Activated CD8-positive, alpha-beta T cell treated with anti-CD3 and anti-CD28 coated beads for 36 hours (primary cell): Measurements from ENCODE around the gene MAPK8IP3. TPM values are rescaled to one million over a fixed set of nuclear protein-coding genes. Genes with fewer than 3 reads are reported as not detected.

Experiments
- ATAC-seq: fragments of 200-7000 bp; cut with Tn5 transposase; one replicate; pipeline ENCODE4 v1.10.0; 2021; ENCODE audit warnings: mild to moderate bottlenecking, moderate library complexity
- CTCF ChIA-PET: fragments of 350-600 bp; sonication (Branson Sonifier 250); formaldehyde crosslinking; loops from one replicate; lab custom pipeline; 2021; ENCODE audit warnings: antibody characterized with exemption; lab: Charles Lee
- POLR2A ChIA-PET: fragments of 350-600 bp; sonication (Branson Sonifier 250); formaldehyde crosslinking; loops from one replicate; lab custom pipeline; 2021; ENCODE audit warnings: antibody characterized with exemption; lab: Charles Lee
- DNase-seq: peaks from one replicate; pipeline ENCODE4 v3.0.0-alpha.2; 2020
- H3K27ac Mint-ChIP-seq: one replicate; pipeline ENCODE4 v1.8.0; 2021; ENCODE audit warnings: mild to moderate bottlenecking, mixed read lengths
- H3K27me3 Mint-ChIP-seq: one replicate; pipeline ENCODE4 v1.8.0; 2021; ENCODE audit warnings: mixed read lengths
- H3K36me3 Mint-ChIP-seq: one replicate; pipeline ENCODE4 v1.8.0; 2021; ENCODE audit warnings: low read depth, mixed read lengths
- H3K4me1 Mint-ChIP-seq: one replicate; pipeline ENCODE4 v1.8.0; 2021; ENCODE audit warnings: low read depth, mixed read lengths
- H3K4me3 Mint-ChIP-seq: one replicate; pipeline ENCODE4 v1.8.0; 2021; ENCODE audit warnings: mild to moderate bottlenecking, moderate library complexity, mixed read lengths
- H3K9me3 Mint-ChIP-seq: one replicate; pipeline ENCODE4 v1.8.0; 2021; ENCODE audit warnings: mixed read lengths
- intact Hi-C: fragments of 100-400 bp; cut with micrococcal nuclease; formaldehyde crosslinking; loops from one replicate; pipeline ENCODE4 v1.10.0; 2022
- total RNA-seq, 2 experiments: library from RNA; stranded (reverse); gene quantifications; one replicate each; pipeline ENCODE4 v1.2.3, GENCODE V29; 2021
- TF ChIP-seq, protein P1 (sequence below): fragments of 200-600 bp; IDR thresholded peaks from one replicate; pipeline ENCODE4 v1.8.0; 2022; ENCODE audit warnings: antibody characterized with exemption, mild to moderate bottlenecking

MAPK8IP3 gene
- total RNA-seq, 2 experiments from 2014 or later, result 58.4 to 65.1 TPM

- DNase-seq (no peak), ATAC-seq (no peak)
- no peak overlapping the region for H3K27ac Mint-ChIP-seq
- H3K27me3 Mint-ChIP-seq, result no peaks in the 10 kb centered on the region
- TF ChIP-seq, protein P1, sequence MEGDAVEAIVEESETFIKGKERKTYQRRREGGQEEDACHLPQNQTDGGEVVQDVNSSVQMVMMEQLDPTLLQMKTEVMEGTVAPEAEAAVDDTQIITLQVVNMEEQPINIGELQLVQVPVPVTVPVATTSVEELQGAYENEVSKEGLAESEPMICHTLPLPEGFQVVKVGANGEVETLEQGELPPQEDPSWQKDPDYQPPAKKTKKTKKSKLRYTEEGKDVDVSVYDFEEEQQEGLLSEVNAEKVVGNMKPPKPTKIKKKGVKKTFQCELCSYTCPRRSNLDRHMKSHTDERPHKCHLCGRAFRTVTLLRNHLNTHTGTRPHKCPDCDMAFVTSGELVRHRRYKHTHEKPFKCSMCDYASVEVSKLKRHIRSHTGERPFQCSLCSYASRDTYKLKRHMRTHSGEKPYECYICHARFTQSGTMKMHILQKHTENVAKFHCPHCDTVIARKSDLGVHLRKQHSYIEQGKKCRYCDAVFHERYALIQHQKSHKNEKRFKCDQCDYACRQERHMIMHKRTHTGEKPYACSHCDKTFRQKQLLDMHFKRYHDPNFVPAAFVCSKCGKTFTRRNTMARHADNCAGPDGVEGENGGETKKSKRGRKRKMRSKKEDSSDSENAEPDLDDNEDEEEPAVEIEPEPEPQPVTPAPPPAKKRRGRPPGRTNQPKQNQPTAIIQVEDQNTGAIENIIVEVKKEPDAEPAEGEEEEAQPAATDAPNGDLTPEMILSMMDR, result no peak
- no peaks in the 10 kb centered on the region for H3K9me3 Mint-ChIP-seq
- ChIA-PET POLR2A (no interaction called here), CTCF (no interaction called here)
- H3K4me3 Mint-ChIP-seq, result no peak overlapping the region
- intact Hi-C loops, result no loop called here
- H3K36me3 Mint-ChIP-seq, result peaks cover 9% of the 10 kb centered on the region
- H3K4me1 Mint-ChIP-seq, result no peaks in the 10 kb centered on the region
Measured at GRCh38 chr16:1661826-1662225, 44.2 kb upstream of the MAPK8IP3 start.

DNA sequence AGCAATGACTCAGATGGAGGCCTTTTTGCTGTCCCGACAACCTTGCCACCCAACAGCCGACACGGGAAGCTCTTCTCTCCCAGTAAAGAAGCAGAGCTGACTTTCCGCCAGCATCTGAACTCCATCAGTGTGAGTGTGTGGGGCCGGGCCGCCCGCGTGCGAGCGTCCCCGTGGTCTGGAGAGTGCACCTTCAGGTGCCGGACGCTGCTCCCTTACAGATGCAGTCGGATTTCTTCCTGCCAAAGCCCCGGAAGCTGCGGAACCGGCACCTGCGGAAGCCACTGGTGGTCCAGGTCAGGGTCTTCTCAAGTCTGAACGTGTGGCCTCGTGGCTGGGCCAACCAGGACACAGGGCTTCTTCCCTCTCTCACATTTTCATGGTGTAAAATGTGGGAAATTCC lies 43.5 kb upstream of the MAPK8IP3 start:
- ATAC-seq (no peak), DNase-seq (no peak)
- POLR2A ChIA-PET, result no interaction called here
- TF ChIP-seq, protein P1, result no peak
- CTCF ChIA-PET, result no interaction called here
- Mint-ChIP-seq H3K4me1 (no peaks in the 10 kb centered on the region), H3K27me3 (no peaks in the 10 kb centered on the region), H3K36me3 (peaks cover 9% of the 10 kb centered on the region), H3K4me3 (no peak overlapping the region), H3K27ac (no peak overlapping the region), H3K9me3 (no peaks in the 10 kb centered on the region)
- intact Hi-C loops, result no loop called here

- H3K4me3 Mint-ChIP-seq, result no peak overlapping the region
- no peak for DNase-seq
Measured at GRCh38 chr16:1665829-1666228, 40.2 kb upstream of the MAPK8IP3 start.

GRCh38 chr16:1666316-1666715 lies 39.7 kb upstream of the MAPK8IP3 start:
- ChIA-PET CTCF (no interaction called here), POLR2A (interaction anchor here (1.2 kb wide), 2 partner anchors 12 to 42 kb away, joined by 3 to 4 read pairs; partner anchors contain the start of gene JPT2)
- Mint-ChIP-seq H3K4me3 (no peak overlapping the region), H3K36me3 (peaks cover 27% of the 10 kb centered on the region), H3K9me3 (no peaks in the 10 kb centered on the region), H3K27me3 (no peaks in the 10 kb centered on the region), H3K27ac (no peak overlapping the region), H3K4me1 (no peaks in the 10 kb centered on the region)
- TF ChIP-seq, protein P1, result no peak
- ATAC-seq (no peak), DNase-seq (no peak)
- intact Hi-C loops, result no loop called here

More at GRCh38 chr16:1665829-1666228, 40.2 kb upstream of the MAPK8IP3 start:
- no peaks in the 10 kb centered on the region for H3K9me3 Mint-ChIP-seq
- ChIA-PET CTCF (no interaction called here), POLR2A (interaction anchor here (1.2 kb wide), 1 partner anchor 12 kb away, joined by 4 read pairs; the partner anchor contains the start of gene JPT2)
- peaks cover 23% of the 10 kb centered on the region for H3K36me3 Mint-ChIP-seq
- no peak overlapping the region for H3K27ac Mint-ChIP-seq
- ATAC-seq, result no peak
- no peaks in the 10 kb centered on the region for H3K4me1 Mint-ChIP-seq
- H3K27me3 Mint-ChIP-seq, result no peaks in the 10 kb centered on the region
- TF ChIP-seq, protein P1, result no peak
- intact Hi-C loops, result no loop called here

DNA sequence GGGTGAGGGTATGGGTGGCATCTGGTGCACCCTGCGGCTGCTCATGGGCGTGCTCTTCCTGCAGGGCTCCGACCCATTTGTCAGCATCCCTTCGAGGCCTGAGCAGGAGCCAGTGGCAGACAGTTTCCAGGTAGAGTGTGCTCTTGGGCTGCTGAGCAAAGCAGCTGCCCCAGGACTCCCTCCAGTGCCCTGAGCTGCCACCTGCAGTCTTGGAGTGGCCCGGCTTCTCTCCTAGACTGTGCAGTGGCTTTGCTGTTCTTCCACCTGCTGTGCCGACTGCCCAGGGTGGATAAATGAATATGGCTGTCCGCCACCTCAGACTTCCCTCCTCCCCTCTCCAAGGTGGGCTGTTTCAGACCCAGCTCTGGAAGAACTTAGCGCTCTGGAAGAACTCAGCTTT lies 38.7 kb upstream of the MAPK8IP3 start:
- CTCF ChIA-PET, result no interaction called here
- Mint-ChIP-seq H3K4me1 (no peaks in the 10 kb centered on the region), H3K27me3 (no peaks in the 10 kb centered on the region), H3K9me3 (no peaks in the 10 kb centered on the region), H3K27ac (no peak overlapping the region), H3K4me3 (no peak overlapping the region), H3K36me3 (peaks cover 30% of the 10 kb centered on the region)
- DNase-seq (no peak), ATAC-seq (no peak)
- intact Hi-C loops, result no loop called here
- TF ChIP-seq, protein P1, result no peak
- POLR2A ChIA-PET, result interaction anchor here (0.9 to 1.2 kb wide), 2 partner anchors 11 to 41 kb away, joined by 3 to 4 read pairs; partner anchors contain the start of gene JPT2
